HG02938 (cell line): ENCODE measurements around the gene CSTB.

ENCODE experiments used
- ATAC-seq: cut with Tn5 transposase; IDR thresholded peaks from one replicate; pipeline ENCODE4 v1.9.1; 2021; ENCODE audit warnings: mild to moderate bottlenecking, moderate library complexity; ENCODE audit not compliant: unreplicated experiment

CSTB gene

GRCh38 chr21:43752758-43753438 is 23.2 kb downstream of the CSTB start:
- ATAC-seq: no peak

DNA sequence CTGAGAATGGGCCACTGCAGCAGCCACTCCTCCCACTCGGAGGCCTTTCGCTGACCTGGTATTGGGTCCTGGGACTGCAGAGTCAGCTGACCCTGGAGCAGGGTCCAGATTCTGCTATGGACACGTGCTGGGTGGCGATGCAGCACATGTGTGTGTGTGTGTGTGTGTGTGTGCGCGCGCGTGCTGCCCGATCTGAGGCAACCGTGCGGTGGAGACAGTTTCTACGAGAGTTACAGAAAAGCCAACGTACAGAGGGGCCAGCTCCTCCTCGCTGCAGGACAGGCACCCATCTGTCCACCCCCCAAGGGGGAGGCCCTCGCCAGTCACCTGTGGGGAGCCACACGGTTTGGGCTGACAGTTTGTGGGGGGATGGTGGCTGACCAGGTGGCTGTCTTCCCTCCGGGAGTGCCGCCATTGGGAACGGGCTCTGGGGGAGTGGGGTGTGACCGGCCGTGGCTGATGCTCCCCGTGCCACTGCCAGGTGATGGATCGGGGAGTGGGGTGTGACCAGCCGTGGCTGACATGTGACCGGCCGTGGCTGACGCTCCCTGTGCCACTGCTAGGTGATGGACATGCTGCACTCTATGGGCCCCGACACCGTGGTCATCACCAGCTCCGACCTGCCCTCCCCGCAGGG is 24.0 kb downstream of the CSTB start:
- no peak for ATAC-seq

DNA sequence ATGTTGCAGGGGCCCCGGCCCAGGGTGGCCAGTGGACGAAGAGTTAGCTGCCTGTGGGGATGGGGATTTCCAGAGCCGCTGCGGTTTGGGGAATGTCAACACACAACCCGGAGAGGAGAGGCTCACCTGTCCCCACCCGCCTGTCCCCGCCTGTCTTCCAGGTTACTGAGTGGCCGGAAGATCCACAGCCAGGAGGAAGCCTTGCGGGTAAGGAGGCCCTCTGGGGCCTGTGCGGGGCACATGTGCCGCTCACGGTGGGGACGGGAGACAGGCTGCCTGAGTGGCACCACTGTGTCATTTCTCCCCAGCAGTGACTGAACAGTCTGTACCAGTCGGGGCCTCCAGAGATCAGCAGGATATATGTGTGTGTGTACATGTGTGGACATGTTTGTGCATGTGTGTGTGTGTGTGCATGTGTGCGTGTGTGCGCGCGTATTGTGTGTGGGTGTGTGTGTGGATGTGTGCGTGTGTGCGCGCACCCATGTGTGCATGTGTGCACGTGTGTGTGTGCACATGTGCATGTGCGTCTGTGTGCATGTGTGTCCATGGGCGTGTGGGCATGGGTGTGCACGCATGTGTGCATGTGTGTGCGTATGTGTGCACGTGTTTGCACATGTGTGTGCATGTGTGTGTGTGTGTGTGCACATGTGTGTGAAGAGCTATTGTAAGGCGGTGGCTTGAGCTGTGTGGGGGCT is 25.6 kb downstream of the CSTB start:
- no peak for ATAC-seq

DNA sequence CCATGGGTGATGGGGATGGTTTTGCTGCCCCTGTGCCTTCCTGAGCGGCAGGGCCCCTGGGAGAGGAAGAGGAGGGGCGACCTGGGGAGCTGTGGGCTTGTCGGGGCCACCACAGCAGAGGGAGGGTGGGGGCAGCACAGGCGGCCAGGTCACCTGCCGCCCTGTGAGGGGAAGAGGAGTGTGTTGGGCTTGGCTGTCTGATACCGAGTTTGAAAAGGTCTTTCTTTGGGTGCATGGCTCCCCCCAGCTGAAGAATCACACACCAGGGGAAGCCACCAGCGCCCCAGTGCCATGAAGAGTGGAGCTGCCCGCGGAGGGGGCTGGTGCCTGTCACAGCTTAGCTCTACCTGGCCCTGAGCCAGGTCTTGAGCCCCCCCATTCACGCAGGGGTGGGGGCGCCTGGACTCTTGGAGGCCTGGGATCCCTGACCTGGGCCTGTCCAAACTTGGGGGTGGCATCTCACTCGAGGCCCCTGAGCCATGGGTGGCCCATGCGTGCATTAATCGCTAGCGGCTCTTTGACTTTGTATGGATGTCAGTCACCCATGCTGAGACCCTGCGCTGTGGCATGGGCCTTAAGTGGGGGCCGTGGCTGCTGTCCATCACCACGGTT is 26.4 kb downstream of the CSTB start:
- ATAC-seq: no peak

DNA sequence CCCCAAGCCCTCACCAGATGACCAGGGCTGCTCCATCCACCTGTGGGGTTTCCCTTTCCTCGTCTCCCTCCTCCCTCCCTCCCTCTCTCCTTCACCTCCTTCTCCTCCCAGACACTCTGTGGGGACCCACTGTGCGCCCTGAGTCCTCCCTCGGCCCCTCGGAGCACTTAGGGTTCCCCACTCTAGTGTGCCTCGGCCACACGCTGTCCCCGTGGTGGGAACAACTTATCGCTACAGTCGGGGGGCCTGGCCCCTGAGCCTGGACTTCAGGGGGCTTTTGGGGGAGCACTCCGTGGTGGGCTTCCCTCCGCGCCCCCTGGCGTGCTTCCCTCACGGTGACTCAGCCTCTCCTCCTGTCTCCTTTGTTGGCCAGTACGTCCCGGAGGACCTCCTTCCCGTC is 27.5 kb downstream of the CSTB start:
- no peak for ATAC-seq

DNA sequence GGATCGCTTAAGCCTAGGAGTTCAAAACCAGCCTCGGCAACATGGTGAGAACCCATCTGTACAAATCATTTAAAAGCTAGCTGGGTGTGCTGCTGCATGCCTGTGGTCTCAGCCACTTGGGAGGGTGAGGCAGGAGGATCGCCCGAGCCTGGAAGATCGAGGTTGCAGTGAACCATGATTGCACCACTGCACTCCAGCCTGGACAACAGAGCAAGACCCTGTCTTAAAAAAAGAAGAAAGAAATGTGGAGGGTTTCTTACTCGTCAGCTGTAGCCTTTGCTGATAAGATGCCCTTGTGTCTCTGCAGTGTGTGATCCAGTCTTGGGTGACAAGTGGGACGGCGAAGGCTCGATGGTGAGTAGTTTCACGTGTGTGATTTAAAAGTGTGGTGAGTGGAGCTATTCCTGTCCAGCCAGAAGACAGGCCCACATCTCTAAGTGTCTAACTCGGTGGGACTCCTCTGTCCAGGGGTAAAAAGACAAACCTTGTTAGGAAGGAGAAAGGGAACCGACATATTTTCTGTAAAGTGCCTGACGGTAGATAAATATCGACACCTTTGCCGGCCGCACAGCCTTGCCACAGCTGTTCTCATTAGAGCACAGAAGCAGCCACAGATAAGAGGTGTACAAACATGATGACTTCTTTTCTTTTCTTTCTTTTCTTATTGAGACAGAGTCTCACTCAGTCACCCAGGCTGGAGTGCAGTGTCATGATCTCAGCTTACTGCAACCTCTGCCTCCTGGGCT is 30.2 kb downstream of the CSTB start:
- no peak for ATAC-seq

- ATAC-seq: no peak
Observed at GRCh38 chr21:43744725-43745124, 31.4 kb downstream of the CSTB start.

GRCh38 chr21:43743947-43744346 is 32.2 kb downstream of the CSTB start:
- ATAC-seq: no peak

GRCh38 chr21:43741423-43742096 is 34.5 kb downstream of the CSTB start:
- ATAC-seq: no peak

GRCh38 chr21:43740497-43741156 is 35.5 kb downstream of the CSTB start:
- no peak for ATAC-seq

GRCh38 chr21:43739621-43740435 is 36.3 kb downstream of the CSTB start:
- no peak for ATAC-seq

DNA sequence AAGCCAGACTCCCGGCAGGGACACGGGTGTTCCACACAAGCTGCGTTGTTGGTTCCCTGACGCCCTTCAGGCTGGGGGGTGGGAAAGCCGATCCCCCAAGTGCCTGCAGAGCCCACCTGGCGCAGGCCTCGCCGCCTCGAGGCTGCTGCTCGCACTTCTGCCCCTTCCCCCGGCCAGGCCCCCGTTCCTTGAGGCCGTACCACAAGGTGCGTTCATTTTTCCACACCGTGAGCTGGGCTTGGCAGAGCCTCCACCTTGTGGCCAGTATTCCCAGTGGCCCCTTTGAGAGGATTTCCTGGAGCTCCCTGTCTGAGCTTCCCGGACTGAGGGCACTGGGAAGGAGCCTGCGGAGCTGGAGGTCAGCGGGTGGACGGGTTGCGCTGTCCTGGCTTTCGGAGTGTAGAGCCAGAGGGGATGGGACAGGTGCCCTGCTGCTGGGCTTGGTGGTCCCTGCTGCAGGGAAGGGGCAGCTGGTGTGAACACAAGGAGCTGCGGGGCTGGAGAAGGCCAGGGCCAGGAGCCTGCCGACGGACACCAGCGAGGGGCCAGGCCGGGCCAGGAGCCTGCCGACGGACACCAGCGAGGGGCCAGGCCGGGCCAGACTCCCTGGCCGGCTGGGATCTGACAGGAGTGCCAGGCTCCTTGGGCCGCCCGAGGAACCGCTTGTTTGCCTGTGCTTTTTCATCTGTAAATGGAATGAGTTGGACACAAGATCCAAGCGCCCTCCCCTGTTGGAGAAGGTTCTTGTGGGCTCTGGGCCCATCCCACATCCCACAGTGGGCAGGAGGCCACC is 38.8 kb downstream of the CSTB start:
- no peak for ATAC-seq

- ATAC-seq: no peak
Observed at GRCh38 chr21:43736224-43736883, 39.8 kb downstream of the CSTB start.

GRCh38 chr21:43735236-43736091 is 40.6 kb downstream of the CSTB start:
- ATAC-seq: no peak

DNA sequence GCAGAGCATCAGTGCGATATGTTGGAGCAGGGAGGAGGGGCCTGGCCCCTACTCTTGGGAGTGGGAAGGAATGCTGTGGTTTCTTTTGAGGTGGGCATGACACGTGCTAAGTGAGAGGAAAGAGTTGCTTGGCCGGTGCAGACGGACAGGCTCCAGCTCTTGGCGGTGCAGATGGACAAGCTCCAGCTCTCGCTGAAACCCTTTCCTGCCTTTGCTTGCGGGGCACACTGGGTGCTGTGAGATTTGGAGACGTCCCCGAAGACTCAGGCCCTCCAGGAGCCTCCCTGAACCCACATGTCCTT is 41.2 kb downstream of the CSTB start:
- no peak for ATAC-seq

DNA sequence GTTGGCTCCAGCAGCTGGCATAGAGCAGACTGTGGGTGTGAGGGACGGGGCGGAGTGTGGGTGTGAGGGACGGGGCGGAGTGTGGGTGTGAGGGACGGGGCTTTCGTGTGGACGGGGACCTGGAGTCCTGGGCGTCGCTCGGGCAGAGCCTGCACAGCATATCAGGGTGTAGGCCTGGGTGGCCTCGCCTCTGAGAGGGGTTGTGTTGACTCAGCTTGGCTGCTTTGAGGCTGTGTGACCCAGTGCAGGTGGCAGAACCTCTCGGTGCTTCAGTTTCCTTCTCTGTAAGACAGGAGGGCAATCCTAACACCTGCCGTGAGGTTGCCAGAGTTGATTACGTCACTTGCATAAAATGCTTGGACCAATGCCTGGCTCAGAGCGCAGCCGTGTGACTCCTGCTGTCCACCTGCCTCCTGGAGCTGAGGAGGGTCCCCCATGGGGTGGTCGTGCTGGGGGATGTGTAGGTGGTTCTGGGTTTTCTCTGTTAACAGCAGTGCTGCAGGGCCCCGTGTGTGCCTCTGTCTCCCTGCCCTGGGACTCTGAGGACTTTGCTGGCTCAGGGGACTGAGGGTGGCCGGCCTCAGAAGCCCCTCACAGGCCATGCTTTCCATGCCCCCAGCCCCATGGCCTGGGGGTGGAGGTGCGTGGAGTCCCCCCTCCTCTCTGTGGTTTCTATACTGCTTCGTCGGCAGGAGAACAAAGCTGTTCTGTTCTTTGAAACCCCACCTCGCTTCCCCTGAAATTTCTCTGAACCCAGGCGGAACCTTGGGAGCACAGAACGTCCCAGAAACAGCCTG is 41.8 kb downstream of the CSTB start:
- no peak for ATAC-seq
